Rectal smooth muscle tissue (tissue), 1 donor: ENCODE results near the gene SP140.

ENCODE experiments used
- H3K27ac ChIP-seq: one replicate; pipeline ENCODE4 v1.7.0; 2013; ENCODE audit warnings: low read depth, low read length, inconsistent platforms
- H3K27me3 ChIP-seq: one replicate; pipeline ENCODE4 v1.7.0; 2013; ENCODE audit warnings: low read length; ENCODE audit not compliant: control insufficient read depth, insufficient read depth
- H3K36me3 ChIP-seq: one replicate; pipeline ENCODE4 v1.7.0; 2013; ENCODE audit warnings: low read length; ENCODE audit not compliant: control insufficient read depth, insufficient read depth
- H3K4me1 ChIP-seq: one replicate; pipeline ENCODE4 v1.7.0; 2013; ENCODE audit warnings: low read length; ENCODE audit not compliant: control insufficient read depth, insufficient read depth
- H3K4me3 ChIP-seq: one replicate; pipeline ENCODE4 v1.7.0; 2013; ENCODE audit warnings: low read length
- H3K9ac ChIP-seq: one replicate; pipeline ENCODE4 v1.7.0; 2013; ENCODE audit warnings: low read length

The SP140 gene

GRCh38 chr2:230343747-230344146 is 118.2 kb downstream of the SP140 start:
- Histone ChIP-seq H3K27ac (no peak overlapping the region), H3K27me3 (no peaks in the 10 kb centered on the region), H3K4me3 (no peak overlapping the region), H3K36me3 (peaks cover 3% of the 10 kb centered on the region), H3K4me1 (no peaks in the 10 kb centered on the region), H3K9ac (no peak overlapping the region)

- Histone ChIP-seq H3K9ac (no peak overlapping the region), H3K36me3 (peaks cover 3% of the 10 kb centered on the region), H3K4me3 (no peak overlapping the region), H3K27me3 (no peaks in the 10 kb centered on the region), H3K4me1 (no peaks in the 10 kb centered on the region), H3K27ac (no peak overlapping the region)
These were observed 120.9 kb downstream of the SP140 start for GRCh38 chr2:230346465-230346864.

GRCh38 chr2:230346921-230347533 is 121.5 kb downstream of the SP140 start:
- H3K4me3 ChIP-seq: no peak overlapping the region
- H3K27ac ChIP-seq: no peak overlapping the region
- no peak overlapping the region for H3K9ac ChIP-seq
- H3K4me1 ChIP-seq: no peaks in the 10 kb centered on the region
- peaks cover 3% of the 10 kb centered on the region for H3K36me3 ChIP-seq
- H3K27me3 ChIP-seq: no peaks in the 10 kb centered on the region

- H3K9ac ChIP-seq: no peak overlapping the region
- H3K27me3 ChIP-seq: no peaks in the 10 kb centered on the region
- H3K27ac ChIP-seq: no peak overlapping the region
- H3K4me3 ChIP-seq: no peak overlapping the region
- no peaks in the 10 kb centered on the region for H3K4me1 ChIP-seq
- peaks cover 3% of the 10 kb centered on the region for H3K36me3 ChIP-seq
These were observed 122.2 kb downstream of the SP140 start for GRCh38 chr2:230347659-230348305.

GRCh38 chr2:230348787-230349186 is 123.3 kb downstream of the SP140 start:
- no peak overlapping the region for H3K9ac ChIP-seq
- H3K27me3 ChIP-seq: no peaks in the 10 kb centered on the region
- H3K36me3 ChIP-seq: peaks cover 3% of the 10 kb centered on the region
- H3K27ac ChIP-seq: no peak overlapping the region
- no peaks in the 10 kb centered on the region for H3K4me1 ChIP-seq
- no peak overlapping the region for H3K4me3 ChIP-seq

- no peaks in the 10 kb centered on the region for H3K27me3 ChIP-seq
- no peak overlapping the region for H3K9ac ChIP-seq
- peaks cover 9% of the 10 kb centered on the region for H3K36me3 ChIP-seq
- H3K4me3 ChIP-seq: no peak overlapping the region
- H3K27ac ChIP-seq: no peak overlapping the region
- H3K4me1 ChIP-seq: no peaks in the 10 kb centered on the region
These were observed 130.5 kb downstream of the SP140 start for GRCh38 chr2:230356084-230356483.

GRCh38 chr2:230358305-230358704 is 132.8 kb downstream of the SP140 start:
- H3K36me3 ChIP-seq: peaks cover 9% of the 10 kb centered on the region

GRCh38 chr2:230360028-230360427 is 134.5 kb downstream of the SP140 start:
- H3K4me3 ChIP-seq: no peak overlapping the region
- H3K36me3 ChIP-seq: peaks cover 9% of the 10 kb centered on the region
- no peak overlapping the region for H3K27ac ChIP-seq
- no peaks in the 10 kb centered on the region for H3K27me3 ChIP-seq
- no peaks in the 10 kb centered on the region for H3K4me1 ChIP-seq
- H3K9ac ChIP-seq: no peak overlapping the region

More at GRCh38 chr2:230358305-230358704, 132.8 kb downstream of the SP140 start:
- Histone ChIP-seq H3K4me3 (no peak overlapping the region), H3K9ac (no peak overlapping the region), H3K27ac (no peak overlapping the region), H3K27me3 (no peaks in the 10 kb centered on the region), H3K4me1 (no peaks in the 10 kb centered on the region)

GRCh38 chr2:230362030-230362691 is 136.6 kb downstream of the SP140 start:
- no peaks in the 10 kb centered on the region for H3K4me1 ChIP-seq
- no peaks in the 10 kb centered on the region for H3K27me3 ChIP-seq
- peaks cover 9% of the 10 kb centered on the region for H3K36me3 ChIP-seq
- H3K9ac ChIP-seq: no peak overlapping the region
- H3K27ac ChIP-seq: no peak overlapping the region
- H3K4me3 ChIP-seq: no peak overlapping the region
